ENCODE results near the gene GAB2.

DNA sequence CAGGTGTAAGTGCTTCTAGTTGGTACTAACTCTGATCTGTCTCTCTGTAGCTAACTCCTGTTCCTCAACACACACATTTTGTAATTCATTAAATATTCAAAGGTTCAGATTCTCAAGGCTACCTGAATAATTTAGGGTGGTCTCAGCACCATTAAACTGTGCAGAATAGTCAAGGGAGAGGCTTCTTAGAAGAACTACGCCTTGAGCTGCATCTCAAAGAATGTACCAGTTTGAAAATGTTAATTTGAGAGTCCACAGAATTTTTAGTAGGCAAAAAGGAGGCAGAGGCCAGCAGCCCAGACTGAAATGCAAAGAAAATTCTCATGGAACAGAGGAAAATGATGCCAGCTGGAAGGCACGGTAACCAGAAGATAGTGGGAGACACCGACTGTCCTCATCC lies 72.2 kb downstream of the GAB2 start:
- TF ChIP-seq NFE2L2 (IDR thresholded peaks at IDR 0.05; ENCODE audit: low read depth, low read length) (no peak), POLR2A (IDR thresholded peaks at IDR 0.05; ENCODE audit: low read depth, low read length) (no peak), CHD1 (IDR thresholded peaks at IDR 0.05; ENCODE audit: low read depth, low read length) (no peak), RAD21 (IDR thresholded peaks at IDR 0.05; ENCODE audit: low read length) (no peak), MAZ (IDR thresholded peaks at IDR 0.05; ENCODE audit: borderline replicate concordance, low read depth, low read length) (no peak), RCOR1 (IDR thresholded peaks at IDR 0.05; ENCODE audit: insufficient replicate concordance, low read length) (no peak), MAFK (IDR thresholded peaks at IDR 0.05; ENCODE audit: low read depth, low read length) (no peak), FOS (IDR thresholded peaks at IDR 0.05; ENCODE audit: low read depth, low read length) (no peak), MXI1 (IDR thresholded peaks at IDR 0.05; ENCODE audit: borderline replicate concordance, low read depth, low read length) (no peak), RFX5 (IDR thresholded peaks at IDR 0.05; ENCODE audit: low read depth, low read length) (no peak)
- TF ChIP-seq, protein P1, sequence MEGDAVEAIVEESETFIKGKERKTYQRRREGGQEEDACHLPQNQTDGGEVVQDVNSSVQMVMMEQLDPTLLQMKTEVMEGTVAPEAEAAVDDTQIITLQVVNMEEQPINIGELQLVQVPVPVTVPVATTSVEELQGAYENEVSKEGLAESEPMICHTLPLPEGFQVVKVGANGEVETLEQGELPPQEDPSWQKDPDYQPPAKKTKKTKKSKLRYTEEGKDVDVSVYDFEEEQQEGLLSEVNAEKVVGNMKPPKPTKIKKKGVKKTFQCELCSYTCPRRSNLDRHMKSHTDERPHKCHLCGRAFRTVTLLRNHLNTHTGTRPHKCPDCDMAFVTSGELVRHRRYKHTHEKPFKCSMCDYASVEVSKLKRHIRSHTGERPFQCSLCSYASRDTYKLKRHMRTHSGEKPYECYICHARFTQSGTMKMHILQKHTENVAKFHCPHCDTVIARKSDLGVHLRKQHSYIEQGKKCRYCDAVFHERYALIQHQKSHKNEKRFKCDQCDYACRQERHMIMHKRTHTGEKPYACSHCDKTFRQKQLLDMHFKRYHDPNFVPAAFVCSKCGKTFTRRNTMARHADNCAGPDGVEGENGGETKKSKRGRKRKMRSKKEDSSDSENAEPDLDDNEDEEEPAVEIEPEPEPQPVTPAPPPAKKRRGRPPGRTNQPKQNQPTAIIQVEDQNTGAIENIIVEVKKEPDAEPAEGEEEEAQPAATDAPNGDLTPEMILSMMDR (conservative IDR thresholded peaks at IDR 0.05; ENCODE audit: low read depth, low read length): no peak
- TF ChIP-seq, protein P2, sequence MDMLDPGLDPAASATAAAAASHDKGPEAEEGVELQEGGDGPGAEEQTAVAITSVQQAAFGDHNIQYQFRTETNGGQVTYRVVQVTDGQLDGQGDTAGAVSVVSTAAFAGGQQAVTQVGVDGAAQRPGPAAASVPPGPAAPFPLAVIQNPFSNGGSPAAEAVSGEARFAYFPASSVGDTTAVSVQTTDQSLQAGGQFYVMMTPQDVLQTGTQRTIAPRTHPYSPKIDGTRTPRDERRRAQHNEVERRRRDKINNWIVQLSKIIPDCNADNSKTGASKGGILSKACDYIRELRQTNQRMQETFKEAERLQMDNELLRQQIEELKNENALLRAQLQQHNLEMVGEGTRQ (IDR thresholded peaks at IDR 0.05; ENCODE audit: low read depth, low read length): no peak

All from IMR-90 (cell line).